Neural crest cell (in vitro differentiated cells): ENCODE results near the gene FCAMR. TPM values are rescaled to one million over a fixed set of nuclear protein-coding genes. Genes with fewer than 3 reads are reported as not detected.

ENCODE experiments used
- DNase-seq: peaks from one replicate; pipeline ENCODE4 v3.0.0; 2021; ENCODE audit warnings: low read depth, mixed read lengths, low spot score
- H3K27ac Mint-ChIP-seq: one replicate; pipeline ENCODE4 v1.8.0; 2021; ENCODE audit warnings: mild to moderate bottlenecking, mixed read lengths; ENCODE audit not compliant: unreplicated experiment
- H3K27me3 Mint-ChIP-seq: 2 replicates; pipeline ENCODE4 v1.8.0; 2021; ENCODE audit warnings: low read depth, mild to moderate bottlenecking, mixed read lengths
- H3K36me3 Mint-ChIP-seq: 2 replicates; pipeline ENCODE4 v1.8.0; 2021; ENCODE audit warnings: low read depth, mild to moderate bottlenecking, mixed read lengths
- H3K4me1 Mint-ChIP-seq: 2 replicates; pipeline ENCODE4 v1.8.0; 2021; ENCODE audit warnings: mixed read lengths
- H3K4me3 Mint-ChIP-seq: one replicate; pipeline ENCODE4 v1.8.0; 2021; ENCODE audit warnings: mild to moderate bottlenecking, mixed read lengths
- H3K9me3 Mint-ChIP-seq: 2 replicates; pipeline ENCODE4 v1.8.0; 2021; ENCODE audit warnings: mixed read lengths
- total RNA-seq: library from RNA; stranded (reverse); gene quantifications from 2 replicates; pipeline ENCODE4 v1.2.1, GENCODE V29; 2021
- TF ChIP-seq, protein P1 (sequence below): fragments of 200-600 bp; sonication (generic); conservative IDR thresholded peaks from 2 replicates; pipeline ENCODE4 v1.5.0; 2021; ENCODE audit warnings: antibody characterized with exemption, mild to moderate bottlenecking

FCAMR gene
- total RNA-seq, 1 donor from 2014 or later = not detected

- H3K4me3 Mint-ChIP-seq = no peak overlapping the region
- no peaks in the 10 kb centered on the region for H3K36me3 Mint-ChIP-seq
- no peaks in the 10 kb centered on the region for H3K9me3 Mint-ChIP-seq
- H3K27ac Mint-ChIP-seq = no peak overlapping the region
- no peaks in the 10 kb centered on the region for H3K27me3 Mint-ChIP-seq
- peaks cover 3% of the 10 kb centered on the region for H3K4me1 Mint-ChIP-seq
- no peak for DNase-seq
- TF ChIP-seq, protein P1, sequence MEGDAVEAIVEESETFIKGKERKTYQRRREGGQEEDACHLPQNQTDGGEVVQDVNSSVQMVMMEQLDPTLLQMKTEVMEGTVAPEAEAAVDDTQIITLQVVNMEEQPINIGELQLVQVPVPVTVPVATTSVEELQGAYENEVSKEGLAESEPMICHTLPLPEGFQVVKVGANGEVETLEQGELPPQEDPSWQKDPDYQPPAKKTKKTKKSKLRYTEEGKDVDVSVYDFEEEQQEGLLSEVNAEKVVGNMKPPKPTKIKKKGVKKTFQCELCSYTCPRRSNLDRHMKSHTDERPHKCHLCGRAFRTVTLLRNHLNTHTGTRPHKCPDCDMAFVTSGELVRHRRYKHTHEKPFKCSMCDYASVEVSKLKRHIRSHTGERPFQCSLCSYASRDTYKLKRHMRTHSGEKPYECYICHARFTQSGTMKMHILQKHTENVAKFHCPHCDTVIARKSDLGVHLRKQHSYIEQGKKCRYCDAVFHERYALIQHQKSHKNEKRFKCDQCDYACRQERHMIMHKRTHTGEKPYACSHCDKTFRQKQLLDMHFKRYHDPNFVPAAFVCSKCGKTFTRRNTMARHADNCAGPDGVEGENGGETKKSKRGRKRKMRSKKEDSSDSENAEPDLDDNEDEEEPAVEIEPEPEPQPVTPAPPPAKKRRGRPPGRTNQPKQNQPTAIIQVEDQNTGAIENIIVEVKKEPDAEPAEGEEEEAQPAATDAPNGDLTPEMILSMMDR = no peak
Observed at GRCh38 chr1:206932177-206932576, 38.1 kb downstream of the FCAMR start.

GRCh38 chr1:206931709-206932108 is 38.6 kb downstream of the FCAMR start:
- Mint-ChIP-seq H3K36me3 (no peaks in the 10 kb centered on the region), H3K4me1 (peaks cover 3% of the 10 kb centered on the region), H3K4me3 (no peak overlapping the region), H3K27me3 (no peaks in the 10 kb centered on the region), H3K9me3 (no peaks in the 10 kb centered on the region), H3K27ac (no peak overlapping the region)
- TF ChIP-seq, protein P1 = no peak
- no peak for DNase-seq

GRCh38 chr1:206930210-206930798 is 40.0 kb downstream of the FCAMR start:
- TF ChIP-seq, protein P1 = no peak

GRCh38 chr1:206929524-206929923 is 40.7 kb downstream of the FCAMR start:
- Mint-ChIP-seq H3K9me3 (no peaks in the 10 kb centered on the region), H3K27ac (no peak overlapping the region), H3K4me3 (no peak overlapping the region), H3K36me3 (no peaks in the 10 kb centered on the region), H3K27me3 (no peaks in the 10 kb centered on the region), H3K4me1 (peaks cover 3% of the 10 kb centered on the region)
- DNase-seq = no peak
- TF ChIP-seq, protein P1 = no peak

More at GRCh38 chr1:206930210-206930798, 40.0 kb downstream of the FCAMR start:
- no peaks in the 10 kb centered on the region for H3K9me3 Mint-ChIP-seq
- H3K27ac Mint-ChIP-seq = no peak overlapping the region
- DNase-seq = no peak
- peaks cover 3% of the 10 kb centered on the region for H3K4me1 Mint-ChIP-seq
- no peaks in the 10 kb centered on the region for H3K27me3 Mint-ChIP-seq
- no peak overlapping the region for H3K4me3 Mint-ChIP-seq
- H3K36me3 Mint-ChIP-seq = no peaks in the 10 kb centered on the region

GRCh38 chr1:206926286-206926685 is 44.0 kb downstream of the FCAMR start:
- H3K9me3 Mint-ChIP-seq = no peaks in the 10 kb centered on the region
- no peaks in the 10 kb centered on the region for H3K27me3 Mint-ChIP-seq
- DNase-seq = no peak
- TF ChIP-seq, protein P1 = no peak
- H3K27ac Mint-ChIP-seq = no peak overlapping the region
- H3K4me1 Mint-ChIP-seq = peaks cover 3% of the 10 kb centered on the region
- no peak overlapping the region for H3K4me3 Mint-ChIP-seq
- H3K36me3 Mint-ChIP-seq = no peaks in the 10 kb centered on the region
